ENCODE data around the gene AGAP3.

Gene AGAP3

DNA sequence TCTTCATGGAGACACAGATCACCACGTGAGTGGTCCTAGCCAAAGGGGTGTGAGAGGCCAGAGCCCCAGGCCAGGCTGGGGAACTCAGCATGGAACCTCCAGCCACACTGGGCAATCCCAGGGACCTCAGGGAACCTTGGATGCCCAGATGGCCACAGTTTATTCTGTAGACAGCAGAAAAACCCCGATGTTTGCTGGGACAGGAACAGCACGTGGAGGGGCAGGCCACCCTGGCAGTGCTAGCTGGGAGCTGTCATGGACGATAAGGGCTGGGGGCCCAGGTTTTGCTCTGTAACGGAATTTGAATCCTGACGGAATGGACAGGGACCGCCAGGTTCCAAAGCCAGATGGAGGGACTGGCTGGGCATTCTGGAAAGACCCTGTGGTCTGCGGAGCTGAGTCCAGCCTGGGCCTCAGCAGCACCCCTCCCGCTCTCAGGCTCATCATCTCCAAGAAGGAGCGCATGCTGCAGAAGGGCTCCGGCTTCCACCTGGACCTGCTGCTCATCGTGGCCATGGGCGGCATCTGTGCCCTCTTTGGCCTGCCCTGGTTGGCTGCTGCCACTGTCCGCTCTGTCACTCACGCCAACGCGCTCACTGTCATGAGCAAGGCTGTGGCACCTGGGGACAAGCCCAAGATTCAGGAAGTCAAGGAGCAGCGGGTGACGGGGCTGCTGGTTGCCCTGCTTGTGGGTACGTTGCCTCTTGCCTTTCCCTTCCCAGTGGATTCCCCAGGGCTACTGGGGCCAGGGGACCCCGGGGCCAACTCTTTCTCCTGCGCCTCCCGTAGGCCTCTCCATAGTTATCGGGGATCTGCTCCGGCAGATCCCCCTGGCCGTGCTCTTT is 11.2 kb upstream of the AGAP3 start:
- DNase-seq (ENCODE audit: low read depth), result no peak

DNA sequence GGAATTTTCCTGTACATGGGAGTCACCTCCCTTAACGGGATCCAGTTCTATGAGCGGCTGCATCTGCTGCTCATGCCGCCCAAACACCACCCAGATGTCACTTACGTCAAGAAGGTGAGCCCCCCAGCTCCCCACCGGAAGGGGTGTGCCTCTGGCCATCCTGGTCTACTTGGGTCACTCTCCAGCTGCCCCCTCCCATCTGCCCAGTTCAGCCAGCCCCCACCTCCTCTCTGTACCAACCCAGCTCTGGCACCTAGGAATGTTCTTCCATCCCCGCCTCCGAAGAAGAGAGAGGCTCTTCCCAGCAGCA is 10.7 kb upstream of the AGAP3 start:
- no peak for DNase-seq (ENCODE audit: low read depth)

DNA sequence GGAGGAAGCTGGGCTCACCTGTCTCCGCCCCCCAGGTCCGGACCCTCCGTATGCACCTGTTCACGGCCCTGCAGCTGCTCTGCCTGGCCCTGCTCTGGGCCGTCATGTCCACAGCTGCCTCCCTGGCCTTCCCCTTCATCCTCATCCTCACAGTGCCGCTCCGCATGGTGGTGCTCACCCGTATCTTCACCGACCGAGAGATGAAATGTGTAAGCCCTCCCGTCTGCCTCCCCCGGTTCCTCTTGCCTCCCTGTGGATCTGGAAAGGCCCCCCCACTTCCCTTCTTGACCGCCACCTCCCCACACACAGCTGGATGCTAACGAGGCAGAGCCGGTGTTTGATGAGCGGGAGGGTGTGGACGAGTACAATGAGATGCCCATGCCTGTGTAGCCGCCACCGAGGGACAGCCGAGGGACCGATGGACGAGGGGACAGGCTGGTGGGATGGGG is 10.3 kb upstream of the AGAP3 start:
- DNase-seq (ENCODE audit: low read depth), result no peak

DNA sequence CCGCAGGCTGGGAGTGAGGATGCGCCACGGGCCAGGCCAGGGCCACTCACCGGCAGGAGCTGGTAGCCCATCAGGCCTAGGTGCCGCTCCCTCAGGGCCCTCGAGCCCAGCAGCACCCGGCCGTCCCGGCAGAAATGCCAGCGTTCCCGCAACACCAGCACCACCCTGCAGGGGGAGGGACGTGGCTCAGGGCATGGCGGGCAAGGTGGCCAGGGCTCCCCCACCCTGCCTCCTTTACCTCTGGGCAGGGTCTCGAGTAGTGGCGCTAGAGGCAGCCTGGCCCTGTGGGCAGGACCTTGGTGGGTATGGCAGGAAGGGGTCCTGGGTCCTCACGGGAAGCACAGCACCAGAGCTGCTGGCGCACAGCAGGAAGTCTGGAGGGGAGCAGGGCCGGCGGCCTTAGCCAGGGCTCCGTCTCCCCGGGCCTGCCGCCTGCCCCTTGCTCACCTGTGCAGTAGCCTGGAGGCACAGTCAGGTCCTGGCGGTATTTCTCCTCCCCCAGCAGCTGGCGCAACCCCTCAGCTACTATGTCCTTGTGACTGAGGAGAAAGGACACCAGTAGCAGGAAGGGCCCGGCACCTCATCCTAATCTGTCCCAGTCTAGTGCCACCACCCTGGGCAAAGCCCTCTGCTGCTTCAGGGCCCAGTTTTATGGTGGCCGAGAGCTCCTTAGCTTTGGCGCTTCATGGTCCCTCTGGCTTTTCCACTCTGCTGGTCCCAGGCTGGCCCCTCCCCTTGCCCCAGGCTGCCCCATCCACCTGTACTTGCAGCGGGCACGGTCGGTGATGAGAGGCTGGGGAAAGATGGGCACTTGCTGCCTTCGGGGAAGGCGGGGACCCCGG is 9.2 kb upstream of the AGAP3 start:
- DNase-seq (ENCODE audit: low read depth), result no peak

DNA sequence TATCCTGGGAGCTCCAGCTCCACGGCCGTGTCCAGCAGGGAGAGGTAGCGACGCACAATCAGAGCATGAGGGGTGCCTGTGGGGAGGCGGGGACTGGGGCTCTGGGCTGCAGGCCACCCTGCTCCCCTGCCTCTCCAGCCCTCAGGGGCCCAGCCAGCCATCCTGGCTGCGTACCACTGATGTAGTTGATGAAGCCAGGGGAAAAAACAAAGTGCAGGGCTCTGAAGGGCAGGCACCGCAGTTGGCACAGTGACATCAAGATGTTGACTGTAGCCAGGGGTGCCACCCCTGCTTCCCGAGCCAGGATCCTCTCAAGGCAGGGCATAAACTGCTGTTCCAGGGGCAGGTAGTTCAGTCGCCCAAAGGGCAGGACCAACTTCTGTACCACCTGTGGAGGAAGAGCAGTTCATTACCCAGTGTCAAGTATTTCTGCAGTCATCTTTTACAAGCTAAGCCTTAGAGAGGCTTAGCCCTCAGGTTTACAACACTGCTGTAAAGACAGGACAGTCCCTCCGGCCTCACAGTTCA is 8.5 kb upstream of the AGAP3 start:
- no peak for DNase-seq (ENCODE audit: low read depth)

DNA sequence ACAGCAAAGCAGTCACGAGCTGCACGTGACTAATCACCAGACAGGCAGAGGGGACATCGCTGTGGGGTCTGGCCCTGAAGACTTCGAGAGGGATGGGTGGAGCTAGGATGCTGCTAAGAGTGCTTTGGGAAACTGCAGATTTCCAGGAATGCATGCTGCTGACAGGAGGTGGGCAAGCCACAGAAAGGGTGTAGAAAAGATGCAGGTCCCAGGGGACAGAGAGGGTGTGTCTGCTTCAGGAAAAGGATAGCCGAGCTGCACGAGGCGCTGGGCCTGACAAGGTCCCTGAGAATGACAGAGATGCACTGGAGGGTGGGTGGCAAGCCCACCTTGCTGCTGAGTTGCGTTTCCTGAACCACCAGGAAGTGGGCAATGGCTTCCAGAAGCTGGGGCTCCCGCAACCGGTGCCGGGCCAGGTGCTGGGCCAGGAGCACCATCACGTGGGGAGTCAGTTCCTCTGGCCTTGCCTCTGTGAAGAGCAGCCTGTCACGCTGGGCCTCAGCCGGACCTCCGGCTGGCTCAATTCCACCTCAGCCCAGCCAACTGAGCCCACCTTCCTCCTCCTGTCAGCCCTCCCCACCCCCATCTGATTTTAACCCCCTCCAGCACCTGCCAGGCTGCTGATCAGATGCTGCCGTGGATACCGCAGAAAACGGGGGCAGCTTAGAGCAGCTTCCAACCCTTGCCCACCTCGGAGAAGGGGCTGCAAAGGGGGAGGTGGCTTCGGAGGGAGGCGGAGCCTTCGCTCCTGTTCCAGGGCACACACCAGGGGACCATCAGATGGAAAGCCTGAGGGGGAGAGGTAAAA is 7.8 kb upstream of the AGAP3 start:
- no peak for DNase-seq (ENCODE audit: low read depth)

DNA sequence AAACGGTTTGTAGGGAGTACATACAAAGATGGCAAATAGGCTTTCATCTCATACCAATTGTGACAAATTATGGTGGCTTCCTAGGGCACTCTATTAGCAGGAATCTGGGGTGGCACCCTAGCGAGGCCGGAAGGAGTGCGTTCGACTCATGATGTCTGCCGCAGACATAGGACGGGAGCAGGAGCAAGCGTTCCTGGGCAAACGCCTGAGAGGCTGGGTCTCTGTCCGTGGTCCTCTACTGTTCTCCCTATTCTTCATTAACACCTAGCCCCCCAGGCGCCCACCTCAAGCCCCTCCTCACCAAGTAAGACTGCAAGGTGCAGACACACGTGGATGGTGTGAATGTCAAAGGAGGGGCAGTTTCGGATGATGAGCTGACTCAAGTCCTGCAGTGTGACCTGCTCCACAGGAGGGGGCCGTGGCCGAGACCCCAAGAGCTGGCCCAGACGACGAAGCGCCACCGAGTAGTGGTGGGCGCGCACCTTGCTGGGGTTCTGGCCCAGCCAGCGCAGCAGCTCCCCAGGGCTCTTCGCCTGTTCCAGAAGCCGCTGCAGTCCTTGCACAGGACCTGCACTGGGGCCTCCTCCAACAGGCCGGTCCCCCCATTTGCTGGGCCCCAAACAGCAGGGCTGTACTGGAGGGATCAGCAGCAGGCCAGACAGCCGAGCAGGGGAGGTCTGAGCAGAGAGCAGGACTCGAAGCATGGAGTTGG is 6.9 kb upstream of the AGAP3 start:
- no peak for DNase-seq (ENCODE audit: low read depth)

DNA sequence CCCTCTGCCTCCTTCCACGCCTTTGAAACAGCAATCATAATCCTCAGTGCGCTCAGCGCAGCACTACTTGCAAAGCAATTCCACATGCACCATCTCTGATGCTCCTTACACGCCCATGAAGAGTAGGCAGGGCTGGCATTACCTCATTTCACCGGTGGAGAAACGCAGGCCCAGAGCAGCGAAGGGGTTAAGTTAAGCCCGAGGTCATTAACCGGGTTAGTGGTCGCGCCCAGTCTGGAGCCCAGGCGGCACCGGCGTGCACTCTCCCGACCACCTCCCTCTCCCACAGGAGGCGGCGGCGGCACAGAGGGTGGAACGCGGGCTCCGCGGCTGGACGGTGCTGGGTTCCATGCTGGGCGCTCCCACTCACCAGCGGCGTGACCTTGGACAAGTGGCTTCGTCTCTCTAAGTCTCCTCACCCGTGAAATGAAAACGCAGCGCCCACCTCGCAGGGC is 6.2 kb upstream of the AGAP3 start:
- no peak for DNase-seq (ENCODE audit: low read depth)

DNA sequence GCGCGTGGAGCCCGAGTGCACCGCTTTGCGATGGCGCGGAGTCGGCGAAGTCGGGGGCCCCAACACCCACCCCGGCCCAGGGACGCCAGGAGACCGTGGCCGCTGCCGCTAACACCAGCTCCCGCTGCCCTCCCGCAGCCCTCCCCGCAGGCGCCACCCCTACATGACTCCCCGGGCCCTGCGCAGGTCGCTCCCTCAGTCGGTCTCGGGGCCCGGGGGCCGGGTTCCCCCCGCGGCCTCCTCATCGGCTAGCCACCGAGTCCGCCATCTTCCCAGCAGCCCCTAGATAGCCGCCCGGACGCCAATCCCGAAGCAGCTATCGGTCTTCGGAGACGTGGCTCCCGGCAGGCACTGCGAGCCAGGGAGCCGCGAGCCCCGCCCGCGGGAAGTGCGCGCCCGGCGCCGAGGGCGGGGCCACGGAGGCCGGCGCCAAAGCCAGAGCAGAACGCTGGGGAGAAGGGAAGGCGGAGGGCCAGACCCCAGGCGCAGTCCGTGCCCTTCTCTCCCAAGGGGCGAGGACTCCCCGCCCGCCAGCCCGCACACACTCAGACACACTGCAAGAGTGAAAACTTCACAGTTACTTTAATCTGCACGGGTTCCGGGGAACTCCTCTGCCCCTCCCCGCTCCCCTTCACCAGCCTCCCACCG is 5.6 kb upstream of the AGAP3 start, which contains the start of gene FASTK:
Gene FASTK, minus strand, starts transcription at position 288 of the 648 bp plus-strand sequence. Its CDS starts 43 bp downstream, at position 245.
- DNase-seq (ENCODE audit: low read depth), result peak; percentile 76

DNA sequence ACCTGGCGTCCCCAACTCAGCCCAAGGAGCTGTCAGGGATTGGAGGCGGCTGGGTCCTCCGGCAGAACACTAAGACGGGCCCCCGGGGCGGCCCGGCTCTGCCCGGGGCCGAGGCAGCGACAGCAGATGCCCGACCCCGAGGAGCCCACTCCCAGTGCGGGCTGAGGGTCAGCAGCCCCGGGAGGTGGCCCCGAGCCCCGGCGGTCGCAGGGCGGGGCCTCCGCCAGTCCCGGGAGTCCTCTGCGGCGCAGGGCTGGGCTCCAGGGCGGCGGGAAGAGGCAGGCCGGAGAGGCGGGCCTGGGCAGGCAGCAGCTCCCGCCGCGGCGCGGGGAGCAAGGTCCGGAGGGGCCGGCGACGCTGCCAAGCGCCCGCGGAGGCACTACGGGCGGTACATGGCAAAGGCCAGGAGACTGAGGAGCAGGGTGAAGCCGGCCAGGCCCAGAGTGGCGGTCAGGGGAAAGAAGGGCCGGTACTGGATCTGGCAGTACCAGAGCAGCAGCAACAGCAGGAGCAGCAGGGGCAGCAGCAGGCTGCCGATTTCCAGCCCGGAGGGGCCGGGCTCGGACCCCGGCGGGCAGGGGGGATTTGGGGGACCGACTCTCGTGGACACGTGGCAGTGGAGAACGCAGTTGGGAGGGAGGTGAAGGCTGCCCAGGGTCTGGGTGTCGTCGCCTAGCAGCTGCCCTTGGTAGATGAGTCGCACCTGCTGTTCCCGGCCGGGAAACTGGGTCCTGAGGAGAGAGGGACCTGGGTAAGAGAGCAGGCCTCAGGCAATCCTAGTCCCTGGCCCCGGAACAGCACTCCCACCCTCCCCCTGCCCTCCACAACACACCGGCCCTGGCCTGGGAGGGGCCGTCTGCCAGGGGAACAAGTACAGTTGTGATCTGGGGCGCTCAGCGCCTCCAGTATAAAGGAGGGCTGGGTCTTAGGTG is 4.8 kb upstream of the AGAP3 start:
- DNase-seq (ENCODE audit: low read depth), result no peak

DNA sequence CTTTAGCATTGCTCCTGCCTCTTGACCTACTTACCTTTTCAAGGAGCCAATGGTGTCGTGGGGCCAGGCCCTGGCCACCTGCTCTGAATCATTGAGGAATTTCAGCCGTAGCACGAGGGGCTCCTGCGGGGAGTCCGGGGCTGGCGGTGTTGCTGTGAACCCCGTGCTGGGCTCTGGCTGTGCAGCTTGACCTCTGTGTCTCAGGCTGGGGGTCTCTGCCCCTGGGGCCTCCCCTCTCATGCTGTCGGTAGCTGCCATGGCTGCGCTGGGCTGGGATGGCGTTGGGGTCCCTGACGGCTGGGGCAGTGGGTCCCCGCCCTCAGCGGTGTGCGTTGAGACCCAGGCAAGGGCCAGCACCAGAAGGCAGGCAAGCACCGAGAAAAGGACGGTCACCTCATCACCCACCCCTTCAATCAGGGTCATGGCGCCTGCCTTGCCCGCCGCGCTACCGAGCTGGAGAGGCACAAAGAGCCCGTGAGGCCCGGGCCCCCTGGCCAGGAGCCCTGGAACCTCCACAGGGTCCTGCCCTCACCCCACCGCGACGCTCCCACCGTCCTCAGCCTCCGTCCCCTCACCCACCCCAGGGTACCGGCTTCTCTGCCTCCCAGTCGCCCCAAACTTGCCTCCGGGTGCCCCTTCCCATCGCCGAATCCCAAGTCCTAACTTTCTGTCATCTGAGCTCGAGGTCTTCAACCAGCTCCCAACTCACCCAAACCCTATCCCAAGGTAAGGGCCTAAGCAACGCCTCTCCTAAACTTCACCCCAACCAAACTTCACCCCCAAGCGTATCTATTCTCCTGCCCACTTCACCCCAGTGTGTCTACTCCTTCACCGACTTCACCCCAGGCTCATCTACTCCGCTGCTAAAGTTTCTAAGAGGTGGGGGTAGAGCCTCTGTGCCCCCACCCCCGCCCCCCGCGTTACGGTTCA is 3.9 kb upstream of the AGAP3 start:
- no peak for DNase-seq (ENCODE audit: low read depth)

DNA sequence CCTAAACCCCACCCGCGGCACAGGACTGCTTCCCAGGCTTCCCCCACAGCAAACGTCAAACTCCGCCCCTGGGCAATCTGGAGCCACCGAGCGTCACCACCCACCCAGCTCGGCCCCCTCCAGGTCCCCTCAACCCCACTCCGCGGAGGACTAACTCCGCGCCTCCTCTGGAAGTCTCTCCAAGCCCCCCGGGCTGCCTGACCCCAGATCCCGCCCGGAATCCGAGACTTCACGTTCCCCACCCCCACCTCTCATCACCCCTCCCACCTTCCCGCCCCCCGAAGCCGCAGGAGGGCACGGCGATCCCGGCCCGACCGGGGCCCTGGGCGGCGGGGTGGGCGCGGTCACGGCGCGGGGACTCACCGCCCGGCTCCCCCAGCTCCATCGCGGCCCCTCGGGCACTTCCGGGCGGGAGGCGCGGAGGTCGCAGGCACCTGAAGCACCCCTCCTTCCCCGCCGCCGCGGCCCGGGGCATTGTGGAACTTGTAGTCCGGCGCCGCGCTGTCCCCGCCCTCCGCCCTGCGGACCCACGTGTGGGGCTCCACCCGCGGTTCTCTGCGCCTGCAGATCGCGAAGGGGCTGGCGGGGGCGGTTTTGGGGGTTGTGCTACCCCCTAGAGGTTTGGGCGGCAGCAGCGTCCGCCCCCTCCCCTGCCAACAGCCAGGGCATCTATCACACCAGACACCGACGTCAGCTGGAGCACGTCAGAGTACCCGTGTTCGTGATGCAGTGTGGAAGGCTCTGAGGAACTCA is 3.0 kb upstream of the AGAP3 start, which contains the start of gene TMUB1:
Gene TMUB1, minus strand, starts transcription at position 423 of the 753 bp plus-strand sequence. CDS start 930 bp downstream, outside the sequence.
- DNase-seq (ENCODE audit: low read depth), result peak; percentile 71

DNA sequence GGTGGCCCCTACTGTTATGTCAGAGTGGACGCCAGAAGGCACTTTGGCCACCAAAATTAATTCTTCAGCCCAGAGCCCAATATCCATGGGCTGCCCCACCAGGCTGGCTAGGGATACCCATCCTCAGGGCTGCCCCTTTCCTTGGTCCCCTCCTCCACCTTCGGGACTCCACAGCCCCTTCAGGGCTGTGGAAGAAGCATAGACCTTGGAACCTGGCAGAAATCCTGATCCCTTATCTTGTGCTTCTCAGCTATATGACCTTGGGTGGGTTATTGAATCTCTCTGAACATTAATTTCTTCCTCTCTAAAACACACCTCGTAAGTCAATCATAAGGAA is 2.5 kb upstream of the AGAP3 start:
- no peak for DNase-seq (ENCODE audit: low read depth)

DNA sequence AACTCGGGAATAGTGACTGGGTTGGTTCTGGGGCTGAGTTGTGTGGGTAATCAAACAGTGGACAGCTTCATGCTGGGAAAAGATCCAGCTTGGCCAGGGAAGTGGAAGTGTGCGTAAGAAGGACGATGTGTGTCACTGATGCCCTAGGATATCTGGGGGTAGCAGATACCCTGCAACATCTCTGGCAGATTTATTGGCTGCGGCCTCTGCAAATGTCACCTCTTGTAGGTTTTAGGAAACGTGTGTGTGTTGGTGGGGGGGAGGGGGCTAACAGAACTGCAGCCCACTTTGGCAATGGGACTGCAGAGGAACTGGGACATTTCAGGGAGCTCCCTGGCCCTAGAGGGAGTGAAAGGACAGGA is 965 bp upstream of the AGAP3 start:
- DNase-seq (ENCODE audit: low read depth), result no peak

DNA sequence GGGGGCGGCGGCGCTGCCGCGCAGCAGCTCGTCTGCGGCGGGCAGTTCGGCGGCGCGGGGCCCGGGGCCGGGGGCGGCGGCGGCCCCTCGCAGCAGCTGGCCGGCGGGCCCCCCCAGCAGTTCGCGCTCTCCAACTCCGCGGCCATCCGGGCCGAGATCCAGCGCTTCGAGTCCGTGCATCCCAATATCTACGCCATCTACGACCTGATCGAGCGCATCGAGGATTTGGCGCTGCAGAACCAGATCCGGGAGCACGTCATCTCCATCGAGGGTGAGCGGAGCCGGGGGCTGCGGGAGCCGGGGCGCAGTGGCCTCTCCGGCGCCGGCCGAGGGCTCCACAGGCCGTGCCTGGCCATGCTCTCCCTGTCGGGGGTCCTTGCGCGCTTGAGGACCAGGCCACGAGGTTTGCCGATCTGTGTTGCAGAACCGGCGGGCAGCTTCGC is 548 bp downstream of the AGAP3 start:
- no peak for DNase-seq (ENCODE audit: low read depth)

DNA sequence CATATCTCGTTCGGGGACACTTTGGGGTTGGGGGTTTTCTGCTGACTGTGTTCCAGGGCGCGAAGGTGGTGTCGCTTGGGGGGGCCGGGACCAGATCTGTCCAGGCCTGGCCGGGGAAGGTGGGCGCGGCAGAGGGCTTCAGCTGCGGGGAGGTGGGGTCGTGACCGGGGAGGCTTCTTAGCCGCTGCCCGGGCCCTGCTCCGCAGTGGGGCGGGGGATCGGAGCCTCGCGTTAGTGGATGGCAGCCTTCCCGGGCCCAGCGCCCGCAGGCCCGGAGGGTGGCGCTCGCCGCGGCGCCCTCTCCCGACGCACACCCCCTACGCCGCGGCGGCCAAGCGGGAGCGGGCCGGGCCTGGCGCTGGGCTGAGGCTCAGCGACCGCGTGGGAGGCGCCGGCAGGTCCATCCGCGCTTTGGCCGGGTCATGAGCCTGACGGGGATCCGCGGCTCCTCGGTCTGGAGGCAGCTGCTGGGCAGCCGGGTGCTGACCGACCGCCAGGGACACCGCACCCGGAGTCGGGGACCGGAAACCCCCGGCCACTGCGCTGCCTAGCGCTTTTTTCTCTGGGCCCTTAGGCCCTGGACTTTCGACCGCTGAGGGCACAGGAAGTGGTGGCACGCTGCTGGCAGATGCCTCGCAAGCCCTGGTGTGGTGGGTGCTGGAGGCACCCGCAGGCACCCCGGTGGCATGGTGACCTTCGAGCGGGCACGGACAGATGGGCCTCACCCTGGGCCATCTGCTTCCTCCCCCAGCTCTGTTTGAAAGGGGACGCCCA is 1.2 kb downstream of the AGAP3 start:
- DNase-seq (ENCODE audit: low read depth), result peak; percentile 8

All from stimulated activated CD8-positive, alpha-beta memory T cell treated with anti-CD3 and anti-CD28 coated beads, Interleukin-12 subunit alpha, Interleukin-12 subunit beta, amount 100 ng/mL, for 1 hour (primary cell).